HepG2 (cell line): Measurements from ENCODE around the gene TAB2. TPM values are rescaled to one million over a fixed set of nuclear protein-coding genes. Genes with fewer than 3 reads are reported as not detected.

ENCODE experiments used
- ATF7 ChIP-seq, 2 experiments: fragments of 450-650 bp in 1 of 2; sonication (generic) in 1 of 2; formaldehyde crosslinking in 1 of 2; IDR thresholded peaks; 2 replicates each; pipeline versions ENCODE4 v1.4.0 to v1.6.1; 2016 to 2020; ENCODE audit warnings: antibody characterized with exemption in 1 of 2, mild to moderate bottlenecking in 1 of 2, missing genetic modification reagents in 1 of 2
- FOXA3 ChIP-seq: IDR thresholded peaks from 2 replicates; pipeline ENCODE4 v1.6.1; 2016; ENCODE audit warnings: missing genetic modification reagents, missing compliant biosample characterization
- KAT2B ChIP-seq: fragments of 150-350 bp; IDR thresholded peaks from 2 replicates; pipeline ENCODE4 v1.6.1; 2014; ENCODE audit warnings: low read depth, low read length, borderline replicate concordance
- REPIN1 ChIP-seq: sonication (generic); formaldehyde crosslinking; IDR thresholded peaks from 2 replicates; pipeline ENCODE4 v1.8.0; 2022; ENCODE audit warnings: missing genetic modification reagents, low read depth, mild to moderate bottlenecking, borderline replicate concordance
- TCF7 ChIP-seq: sonication (generic); IDR thresholded peaks from 2 replicates; pipeline ENCODE4 v1.6.1; 2016; ENCODE audit warnings: antibody characterized with exemption, low read depth
- polyA plus RNA-seq, 8 experiments: library from polyadenylated mRNA; depleted of rRNA in 3 of 8; stranded (reverse) in 7 of 8; unstranded in 1 of 8; fragments of >200 nt; fragmentation: Illumina TruSeq in 4 of 8; extraction: Trizol in 4 of 8; gene quantifications; 2 replicates each; pipeline versions ENCODE4 v1.2.1 to v1.2.3, GENCODE V29; 2011 to 2016; ENCODE audit warnings: low read depth in 4 of 8, missing spikeins in 1 of 8, mixed read lengths in 1 of 8; ENCODE audit not compliant: insufficient read depth in 1 of 8
- total RNA-seq, 5 experiments: library from RNA; depleted of rRNA; stranded (reverse); fragments of >200 nt; fragmentation: Illumina TruSeq; extraction: Trizol; gene quantifications; 2 replicates each; pipeline ENCODE4 v1.2.3, GENCODE V29; 2016; ENCODE audit warnings: low read depth in 1 of 5
- TF ChIP-seq, protein P1 (sequence below): sonication (generic); formaldehyde crosslinking; IDR thresholded peaks from 2 replicates; pipeline ENCODE4 v1.5.1; 2020; ENCODE audit warnings: mild to moderate bottlenecking, missing genetic modification reagents, borderline replicate concordance
- TF ChIP-seq, protein P2 (sequence below): sonication (generic); formaldehyde crosslinking; IDR thresholded peaks from 2 replicates; pipeline ENCODE4 v1.9.0; 2021; ENCODE audit warnings: mild to moderate bottlenecking, missing genetic modification reagents
- TF ChIP-seq, protein P3 (sequence below): sonication (generic); formaldehyde crosslinking; IDR thresholded peaks from 2 replicates; pipeline ENCODE4 v1.5.1; 2020; ENCODE audit warnings: mild to moderate bottlenecking, missing genetic modification reagents, moderate library complexity

Gene TAB2
- total and polyA plus RNA-seq, 2 of the 13 experiments (the other 11 are each of a cell fraction or from before 2014, with no cell fraction given), result 23.7 to 50.2 TPM

DNA sequence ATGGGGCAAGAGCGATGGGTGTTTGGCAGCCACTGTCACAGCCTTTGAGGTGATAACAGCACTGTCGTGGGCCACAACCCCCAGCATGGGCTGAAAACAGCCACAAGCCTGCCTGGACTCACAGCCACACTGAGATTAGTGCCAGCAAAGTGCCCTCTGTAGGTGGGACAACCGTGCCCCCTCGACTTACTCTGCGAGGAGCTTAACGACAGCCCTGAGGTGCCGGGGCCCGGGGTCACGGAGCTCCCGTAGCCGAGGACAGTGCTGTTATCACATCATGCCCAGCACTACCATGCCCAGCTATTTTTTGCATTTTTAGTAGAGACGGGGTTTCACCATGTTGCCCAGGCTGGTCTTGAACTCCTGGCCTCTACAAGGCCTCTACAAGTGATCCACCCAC is 119.1 kb downstream of the TAB2 start (continued):
- TF ChIP-seq KAT2B (no peak), TCF7 (no peak), ATF7 (IDR thresholded peaks at IDR 0.05) (no peak), ATF7 (CRISPR knock-in tag; IDR thresholded peaks at IDR 0.05) (no peak), FOXA3 (CRISPR knock-in tag) (no peak), REPIN1 (CRISPR knock-in tag) (no peak)
- TF ChIP-seq, protein P1, sequence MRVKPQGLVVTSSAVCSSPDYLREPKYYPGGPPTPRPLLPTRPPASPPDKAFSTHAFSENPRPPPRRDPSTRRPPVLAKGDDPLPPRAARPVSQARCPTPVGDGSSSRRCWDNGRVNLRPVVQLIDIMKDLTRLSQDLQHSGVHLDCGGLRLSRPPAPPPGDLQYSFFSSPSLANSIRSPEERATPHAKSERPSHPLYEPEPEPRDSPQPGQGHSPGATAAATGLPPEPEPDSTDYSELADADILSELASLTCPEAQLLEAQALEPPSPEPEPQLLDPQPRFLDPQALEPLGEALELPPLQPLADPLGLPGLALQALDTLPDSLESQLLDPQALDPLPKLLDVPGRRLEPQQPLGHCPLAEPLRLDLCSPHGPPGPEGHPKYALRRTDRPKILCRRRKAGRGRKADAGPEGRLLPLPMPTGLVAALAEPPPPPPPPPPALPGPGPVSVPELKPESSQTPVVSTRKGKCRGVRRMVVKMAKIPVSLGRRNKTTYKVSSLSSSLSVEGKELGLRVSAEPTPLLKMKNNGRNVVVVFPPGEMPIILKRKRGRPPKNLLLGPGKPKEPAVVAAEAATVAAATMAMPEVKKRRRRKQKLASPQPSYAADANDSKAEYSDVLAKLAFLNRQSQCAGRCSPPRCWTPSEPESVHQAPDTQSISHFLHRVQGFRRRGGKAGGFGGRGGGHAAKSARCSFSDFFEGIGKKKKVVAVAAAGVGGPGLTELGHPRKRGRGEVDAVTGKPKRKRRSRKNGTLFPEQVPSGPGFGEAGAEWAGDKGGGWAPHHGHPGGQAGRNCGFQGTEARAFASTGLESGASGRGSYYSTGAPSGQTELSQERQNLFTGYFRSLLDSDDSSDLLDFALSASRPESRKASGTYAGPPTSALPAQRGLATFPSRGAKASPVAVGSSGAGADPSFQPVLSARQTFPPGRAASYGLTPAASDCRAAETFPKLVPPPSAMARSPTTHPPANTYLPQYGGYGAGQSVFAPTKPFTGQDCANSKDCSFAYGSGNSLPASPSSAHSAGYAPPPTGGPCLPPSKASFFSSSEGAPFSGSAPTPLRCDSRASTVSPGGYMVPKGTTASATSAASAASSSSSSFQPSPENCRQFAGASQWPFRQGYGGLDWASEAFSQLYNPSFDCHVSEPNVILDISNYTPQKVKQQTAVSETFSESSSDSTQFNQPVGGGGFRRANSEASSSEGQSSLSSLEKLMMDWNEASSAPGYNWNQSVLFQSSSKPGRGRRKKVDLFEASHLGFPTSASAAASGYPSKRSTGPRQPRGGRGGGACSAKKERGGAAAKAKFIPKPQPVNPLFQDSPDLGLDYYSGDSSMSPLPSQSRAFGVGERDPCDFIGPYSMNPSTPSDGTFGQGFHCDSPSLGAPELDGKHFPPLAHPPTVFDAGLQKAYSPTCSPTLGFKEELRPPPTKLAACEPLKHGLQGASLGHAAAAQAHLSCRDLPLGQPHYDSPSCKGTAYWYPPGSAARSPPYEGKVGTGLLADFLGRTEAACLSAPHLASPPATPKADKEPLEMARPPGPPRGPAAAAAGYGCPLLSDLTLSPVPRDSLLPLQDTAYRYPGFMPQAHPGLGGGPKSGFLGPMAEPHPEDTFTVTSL (CRISPR knock-in tag), result no peak
- TF ChIP-seq, protein P2, sequence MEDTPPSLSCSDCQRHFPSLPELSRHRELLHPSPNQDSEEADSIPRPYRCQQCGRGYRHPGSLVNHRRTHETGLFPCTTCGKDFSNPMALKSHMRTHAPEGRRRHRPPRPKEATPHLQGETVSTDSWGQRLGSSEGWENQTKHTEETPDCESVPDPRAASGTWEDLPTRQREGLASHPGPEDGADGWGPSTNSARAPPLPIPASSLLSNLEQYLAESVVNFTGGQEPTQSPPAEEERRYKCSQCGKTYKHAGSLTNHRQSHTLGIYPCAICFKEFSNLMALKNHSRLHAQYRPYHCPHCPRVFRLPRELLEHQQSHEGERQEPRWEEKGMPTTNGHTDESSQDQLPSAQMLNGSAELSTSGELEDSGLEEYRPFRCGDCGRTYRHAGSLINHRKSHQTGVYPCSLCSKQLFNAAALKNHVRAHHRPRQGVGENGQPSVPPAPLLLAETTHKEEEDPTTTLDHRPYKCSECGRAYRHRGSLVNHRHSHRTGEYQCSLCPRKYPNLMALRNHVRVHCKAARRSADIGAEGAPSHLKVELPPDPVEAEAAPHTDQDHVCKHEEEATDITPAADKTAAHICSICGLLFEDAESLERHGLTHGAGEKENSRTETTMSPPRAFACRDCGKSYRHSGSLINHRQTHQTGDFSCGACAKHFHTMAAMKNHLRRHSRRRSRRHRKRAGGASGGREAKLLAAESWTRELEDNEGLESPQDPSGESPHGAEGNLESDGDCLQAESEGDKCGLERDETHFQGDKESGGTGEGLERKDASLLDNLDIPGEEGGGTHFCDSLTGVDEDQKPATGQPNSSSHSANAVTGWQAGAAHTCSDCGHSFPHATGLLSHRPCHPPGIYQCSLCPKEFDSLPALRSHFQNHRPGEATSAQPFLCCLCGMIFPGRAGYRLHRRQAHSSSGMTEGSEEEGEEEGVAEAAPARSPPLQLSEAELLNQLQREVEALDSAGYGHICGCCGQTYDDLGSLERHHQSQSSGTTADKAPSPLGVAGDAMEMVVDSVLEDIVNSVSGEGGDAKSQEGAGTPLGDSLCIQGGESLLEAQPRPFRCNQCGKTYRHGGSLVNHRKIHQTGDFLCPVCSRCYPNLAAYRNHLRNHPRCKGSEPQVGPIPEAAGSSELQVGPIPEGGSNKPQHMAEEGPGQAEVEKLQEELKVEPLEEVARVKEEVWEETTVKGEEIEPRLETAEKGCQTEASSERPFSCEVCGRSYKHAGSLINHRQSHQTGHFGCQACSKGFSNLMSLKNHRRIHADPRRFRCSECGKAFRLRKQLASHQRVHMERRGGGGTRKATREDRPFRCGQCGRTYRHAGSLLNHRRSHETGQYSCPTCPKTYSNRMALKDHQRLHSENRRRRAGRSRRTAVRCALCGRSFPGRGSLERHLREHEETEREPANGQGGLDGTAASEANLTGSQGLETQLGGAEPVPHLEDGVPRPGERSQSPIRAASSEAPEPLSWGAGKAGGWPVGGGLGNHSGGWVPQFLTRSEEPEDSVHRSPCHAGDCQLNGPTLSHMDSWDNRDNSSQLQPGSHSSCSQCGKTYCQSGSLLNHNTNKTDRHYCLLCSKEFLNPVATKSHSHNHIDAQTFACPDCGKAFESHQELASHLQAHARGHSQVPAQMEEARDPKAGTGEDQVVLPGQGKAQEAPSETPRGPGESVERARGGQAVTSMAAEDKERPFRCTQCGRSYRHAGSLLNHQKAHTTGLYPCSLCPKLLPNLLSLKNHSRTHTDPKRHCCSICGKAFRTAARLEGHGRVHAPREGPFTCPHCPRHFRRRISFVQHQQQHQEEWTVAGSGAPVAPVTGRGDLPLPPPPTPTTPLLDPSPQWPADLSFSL, result no peak
- TF ChIP-seq, protein P3, sequence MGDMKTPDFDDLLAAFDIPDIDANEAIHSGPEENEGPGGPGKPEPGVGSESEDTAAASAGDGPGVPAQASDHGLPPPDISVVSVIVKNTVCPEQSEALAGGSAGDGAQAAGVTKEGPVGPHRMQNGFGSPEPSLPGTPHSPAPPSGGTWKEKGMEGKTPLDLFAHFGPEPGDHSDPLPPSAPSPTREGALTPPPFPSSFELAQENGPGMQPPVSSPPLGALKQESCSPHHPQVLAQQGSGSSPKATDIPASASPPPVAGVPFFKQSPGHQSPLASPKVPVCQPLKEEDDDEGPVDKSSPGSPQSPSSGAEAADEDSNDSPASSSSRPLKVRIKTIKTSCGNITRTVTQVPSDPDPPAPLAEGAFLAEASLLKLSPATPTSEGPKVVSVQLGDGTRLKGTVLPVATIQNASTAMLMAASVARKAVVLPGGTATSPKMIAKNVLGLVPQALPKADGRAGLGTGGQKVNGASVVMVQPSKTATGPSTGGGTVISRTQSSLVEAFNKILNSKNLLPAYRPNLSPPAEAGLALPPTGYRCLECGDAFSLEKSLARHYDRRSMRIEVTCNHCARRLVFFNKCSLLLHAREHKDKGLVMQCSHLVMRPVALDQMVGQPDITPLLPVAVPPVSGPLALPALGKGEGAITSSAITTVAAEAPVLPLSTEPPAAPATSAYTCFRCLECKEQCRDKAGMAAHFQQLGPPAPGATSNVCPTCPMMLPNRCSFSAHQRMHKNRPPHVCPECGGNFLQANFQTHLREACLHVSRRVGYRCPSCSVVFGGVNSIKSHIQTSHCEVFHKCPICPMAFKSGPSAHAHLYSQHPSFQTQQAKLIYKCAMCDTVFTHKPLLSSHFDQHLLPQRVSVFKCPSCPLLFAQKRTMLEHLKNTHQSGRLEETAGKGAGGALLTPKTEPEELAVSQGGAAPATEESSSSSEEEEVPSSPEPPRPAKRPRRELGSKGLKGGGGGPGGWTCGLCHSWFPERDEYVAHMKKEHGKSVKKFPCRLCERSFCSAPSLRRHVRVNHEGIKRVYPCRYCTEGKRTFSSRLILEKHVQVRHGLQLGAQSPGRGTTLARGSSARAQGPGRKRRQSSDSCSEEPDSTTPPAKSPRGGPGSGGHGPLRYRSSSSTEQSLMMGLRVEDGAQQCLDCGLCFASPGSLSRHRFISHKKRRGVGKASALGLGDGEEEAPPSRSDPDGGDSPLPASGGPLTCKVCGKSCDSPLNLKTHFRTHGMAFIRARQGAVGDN (CRISPR knock-in tag), result no peak
- TF ChIP-seq, all 625 proteins: peak for 0
